ENCODE results near the gene OR2J1.
"Not testable (repeated sequence)": the region's sequence is repeated elsewhere in the genome, so short reads cannot be mapped to it uniquely, and the experiment has no call there.

OR2J1 gene

GRCh38 chr6:29131691-29132090 lies 32.4 kb downstream of the OR2J1 start:
- no peak for TF ChIP-seq CTCF (IDR thresholded peaks at IDR 0.05; ENCODE audit: control insufficient read depth, extremely low read depth, insufficient read depth)
- no peak for DNase-seq (ENCODE audit: low read depth)
- H3K4me3 ChIP-seq (ENCODE audit: low read depth, low read length) = no peak overlapping the region

GRCh38 chr6:29137724-29138123 lies 38.4 kb downstream of the OR2J1 start:
- H3K4me3 ChIP-seq (ENCODE audit: low read depth, low read length) = no peak overlapping the region
- no peak for TF ChIP-seq CTCF (IDR thresholded peaks at IDR 0.05; ENCODE audit: control insufficient read depth, extremely low read depth, insufficient read depth)
- no peak for DNase-seq (ENCODE audit: low read depth)

- no peak for TF ChIP-seq CTCF (IDR thresholded peaks at IDR 0.05; ENCODE audit: control insufficient read depth, extremely low read depth, insufficient read depth)
- no peak overlapping the region for H3K4me3 ChIP-seq (ENCODE audit: low read depth, low read length)
- no peak for DNase-seq (ENCODE audit: low read depth)
Observed at GRCh38 chr6:29141606-29142005, 42.3 kb downstream of the OR2J1 start.

- DNase-seq (ENCODE audit: low read depth) = no peak
- TF ChIP-seq CTCF (IDR thresholded peaks at IDR 0.05; ENCODE audit: control insufficient read depth, extremely low read depth, insufficient read depth) = no peak
Observed at GRCh38 chr6:29142309-29142708, 43.0 kb downstream of the OR2J1 start.

GRCh38 chr6:29146179-29146578 lies 46.9 kb downstream of the OR2J1 start:
- no peak for DNase-seq (ENCODE audit: low read depth)
- H3K4me3 ChIP-seq (ENCODE audit: low read depth, low read length) = no peak overlapping the region
- TF ChIP-seq CTCF (IDR thresholded peaks at IDR 0.05; ENCODE audit: control insufficient read depth, extremely low read depth, insufficient read depth) = no peak

More at GRCh38 chr6:29142309-29142708, 43.0 kb downstream of the OR2J1 start:
- H3K4me3 ChIP-seq (ENCODE audit: low read depth, low read length) = no peak overlapping the region

- no peak for TF ChIP-seq CTCF (IDR thresholded peaks at IDR 0.05; ENCODE audit: control insufficient read depth, extremely low read depth, insufficient read depth)
- no peak overlapping the region for H3K4me3 ChIP-seq (ENCODE audit: low read depth, low read length)
- DNase-seq (ENCODE audit: low read depth) = no peak
Observed at GRCh38 chr6:29147074-29147473, 47.8 kb downstream of the OR2J1 start.

- DNase-seq (ENCODE audit: low read depth); H3K4me3 ChIP-seq (ENCODE audit: low read depth, low read length): not testable (repeated sequence)
Observed at GRCh38 chr6:29149444-29149843, 50.2 kb downstream of the OR2J1 start.
